ENCODE results near the gene LCA5. TPM values are rescaled to one million over a fixed set of nuclear protein-coding genes. Genes with fewer than 3 reads are reported as not detected.

Gene LCA5
- total RNA-seq, 1 experiment from 2014 or later: 2.0 TPM

- H2AFZ ChIP-seq (ENCODE audit: low read depth, low read length, poor library complexity, severe bottlenecking): peak overlapping the region; percentile 81
- H3K4me2 ChIP-seq (ENCODE audit: low read length): peak overlapping the region; percentile 70
- H3K4me1 ChIP-seq (ENCODE audit: control insufficient read depth in 1 of 2, insufficient read depth in 2 of 2, low read length in 2 of 2): peaks cover 28 to 40% of the 10 kb centered on the region in 2 experiments
- H3K9me2 ChIP-seq (ENCODE audit: insufficient read depth): no peaks in the 10 kb centered on the region
- no peak for DNase-seq (ENCODE audit: low read depth, low spot score)
- no peaks in the 10 kb centered on the region for H4K20me1 ChIP-seq (ENCODE audit: insufficient read depth)
- intact Hi-C loops (cut with micrococcal nuclease): loop anchor here (2.0 kb wide), 3 partner anchors 142 to 298 kb away; no protein-coding TSS in a partner anchor
- no peaks in the 10 kb centered on the region for H3K9me3 ChIP-seq (ENCODE audit: control insufficient read depth in 1 of 2, insufficient read depth in 1 of 2, low read depth in 1 of 2, low read length in 2 of 2)
- POLR2A ChIA-PET: interaction anchor here (0.6 kb wide), 1 partner anchor 14 kb away, joined by 3 read pairs; no protein-coding TSS in a partner anchor
- no peaks in the 10 kb centered on the region for H3K36me3 ChIP-seq (ENCODE audit: control insufficient read depth in 1 of 2, insufficient read depth in 2 of 2, low read length in 2 of 2)
- 0 out of 2 replicates have a peak overlapping the region, but pooled peaks have one; percentile 5 for H3K9ac ChIP-seq (ENCODE audit: low read length)
- no peak overlapping the region; the same call in 1 of the 2 replicates for H3K27ac ChIP-seq (ENCODE audit: low read depth, low read length)
- peak overlapping the region in 1 of 2 experiments; percentile 40; a peak in 2 of 4 replicates for H3K4me3 ChIP-seq (replicated peaks in 1 of 2; ENCODE audit: low read depth in 1 of 2, low read length in 2 of 2)
- BruUV-seq (replicated peaks): no TSS peak
- RAD21 ChIA-PET (ENCODE audit: low non-redundant PET in 1 of 2, low total read pairs in 2 of 2, uncharacterized antibody in 2 of 2, unreplicated experiment in 2 of 2): no interaction called here
- H3K27me3 ChIP-seq (ENCODE audit: insufficient read depth, low read length): no peaks in the 10 kb centered on the region
- peak; percentile 58; the same call in 1 of the 2 replicates for ATAC-seq
- H3K79me2 ChIP-seq (ENCODE audit: insufficient read depth, low read length): no peaks in the 10 kb centered on the region
- TF ChIP-seq ATF3 (IDR thresholded peaks at IDR 0.05) (no peak), TCF7L2 (IDR thresholded peaks at IDR 0.05; ENCODE audit: borderline replicate concordance, extremely low read depth, insufficient read depth, insufficient read length) (no peak), SRF (IDR thresholded peaks at IDR 0.05; ENCODE audit: low read depth) (no peak), YY1 (IDR thresholded peaks at IDR 0.05; ENCODE audit: extremely low read depth, insufficient replicate concordance, low read depth, low read length) (no peak), FOSL1 (IDR thresholded peaks at IDR 0.05; ENCODE audit: low read depth) (no peak), CBX3 (IDR thresholded peaks at IDR 0.05; ENCODE audit: low read depth) (no peak), ZNF274 (IDR thresholded peaks at IDR 0.05; ENCODE audit: low read depth, low read length) (no peak), SP1 (IDR thresholded peaks at IDR 0.05; ENCODE audit: low read depth) (no peak), EZH2phosphoT487 (IDR thresholded peaks at IDR 0.05; ENCODE audit: borderline replicate concordance) (no peak), CEBPB (IDR thresholded peaks at IDR 0.05; ENCODE audit: low read depth) (no peak), CTCF (IDR thresholded peaks at IDR 0.05 in 2 of 3, conservative IDR thresholded peaks at IDR 0.05 in 1 of 3; ENCODE audit: borderline replicate concordance in 1 of 3, insufficient read depth in 1 of 3, low read depth in 2 of 3, low read length in 2 of 3) (no peak), EGR1 (IDR thresholded peaks at IDR 0.05; ENCODE audit: low read depth) (no peak), JUND (IDR thresholded peaks at IDR 0.05) (no peak), RAD21 (IDR thresholded peaks at IDR 0.05; ENCODE audit: low read depth) (no peak), ELF1 (IDR thresholded peaks at IDR 0.05; ENCODE audit: borderline replicate concordance, low read depth) (no peak), EZH2 (IDR thresholded peaks at IDR 0.05) (no peak)
- CTCF ChIA-PET: interaction anchor here (0.9 to 2.8 kb wide), 6 partner anchors 13 to 140 kb away, joined by 3 to 23 read pairs (median 4); partner anchors contain the start of gene SH3BGRL2
These were observed 33.8 kb upstream of the LCA5 start for GRCh38 chr6:79571030-79571367.
